Measurements from ENCODE around the gene PRKCI. TPM values are rescaled to one million over a fixed set of nuclear protein-coding genes. Genes with fewer than 3 reads are reported as not detected.
"Not testable (repeated sequence)": the region's sequence is repeated elsewhere in the genome, so short reads cannot be mapped to it uniquely, and the experiment has no call there.

Gene PRKCI
- total RNA-seq, 2 donors from 2014 or later, result 21.3 to 27.1 TPM

DNA sequence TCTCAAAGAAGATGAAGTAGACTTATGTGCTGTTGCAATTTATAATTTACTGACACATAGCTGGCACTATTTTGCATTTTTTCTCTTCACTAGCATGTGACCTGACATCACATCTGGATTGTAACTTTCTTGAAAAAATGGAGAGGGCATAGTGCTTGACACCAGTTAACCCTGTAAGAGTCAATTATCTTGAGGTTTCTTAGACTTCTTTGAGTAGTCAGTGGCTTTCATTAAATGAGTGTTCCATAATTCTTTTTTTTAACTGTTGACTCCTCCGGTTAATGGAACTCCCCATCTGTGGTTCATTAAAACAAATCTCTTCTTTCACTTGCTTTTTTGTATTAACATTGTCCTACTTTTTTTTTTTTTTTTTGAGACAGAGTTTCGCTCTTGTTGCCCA is 16.9 kb upstream of the PRKCI start:
- H3K27ac Mint-ChIP-seq, result no peak overlapping the region
- peaks cover 4% of the 10 kb centered on the region for H3K4me1 Mint-ChIP-seq
- peak; percentile 53 for ATAC-seq (replicated peaks)
- no peaks in the 10 kb centered on the region for H3K36me3 Mint-ChIP-seq (ENCODE audit: low read depth)
- H3K4me3 Mint-ChIP-seq, result no peak overlapping the region
- H3K9me3 Mint-ChIP-seq, result no peaks in the 10 kb centered on the region
- H3K27me3 Mint-ChIP-seq, result peaks cover 16% of the 10 kb centered on the region

DNA sequence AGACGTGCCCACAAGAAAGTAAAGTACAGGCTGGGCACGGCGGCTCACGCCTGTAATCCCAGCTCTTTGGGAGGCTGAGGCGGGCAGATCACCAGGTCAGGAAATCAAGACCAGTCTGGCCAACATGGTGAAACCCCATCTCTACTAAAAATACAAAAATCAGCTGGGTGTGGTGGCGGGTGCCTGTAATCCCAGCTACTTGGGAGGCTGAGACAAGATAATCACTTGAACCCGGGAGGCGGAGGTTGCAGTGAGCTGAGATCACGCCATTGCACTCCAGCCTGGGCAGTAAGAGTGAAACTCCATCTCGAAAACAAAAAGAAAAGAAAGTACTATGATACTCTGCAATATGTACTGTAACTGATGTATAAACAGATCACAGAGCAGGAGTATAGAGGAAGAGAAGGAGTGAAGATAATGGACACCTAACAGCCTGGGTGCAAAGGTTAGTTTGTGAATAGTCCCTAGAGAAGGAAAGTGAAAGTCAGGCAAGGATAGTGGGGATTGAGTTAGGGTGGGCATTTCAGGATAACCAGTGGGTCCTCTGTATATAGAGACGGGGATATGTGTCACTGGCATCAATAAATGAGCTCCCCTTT is 16.0 kb upstream of the PRKCI start:
- not testable (repeated sequence) for H3K4me1 Mint-ChIP-seq; H3K36me3 Mint-ChIP-seq (ENCODE audit: low read depth); H3K4me3 Mint-ChIP-seq; ATAC-seq (replicated peaks); H3K27ac Mint-ChIP-seq; H3K9me3 Mint-ChIP-seq
- H3K27me3 Mint-ChIP-seq, result peaks cover 13% of the 10 kb centered on the region

GRCh38 chr3:170207717-170208116 is 14.5 kb upstream of the PRKCI start:
- Mint-ChIP-seq H3K9me3 (no peaks in the 10 kb centered on the region), H3K36me3 (ENCODE audit: low read depth) (no peaks in the 10 kb centered on the region), H3K4me3 (no peak overlapping the region), H3K27me3 (peaks cover 13% of the 10 kb centered on the region), H3K27ac (no peak overlapping the region), H3K4me1 (peaks cover 4% of the 10 kb centered on the region)
- no peak for ATAC-seq (replicated peaks)

DNA sequence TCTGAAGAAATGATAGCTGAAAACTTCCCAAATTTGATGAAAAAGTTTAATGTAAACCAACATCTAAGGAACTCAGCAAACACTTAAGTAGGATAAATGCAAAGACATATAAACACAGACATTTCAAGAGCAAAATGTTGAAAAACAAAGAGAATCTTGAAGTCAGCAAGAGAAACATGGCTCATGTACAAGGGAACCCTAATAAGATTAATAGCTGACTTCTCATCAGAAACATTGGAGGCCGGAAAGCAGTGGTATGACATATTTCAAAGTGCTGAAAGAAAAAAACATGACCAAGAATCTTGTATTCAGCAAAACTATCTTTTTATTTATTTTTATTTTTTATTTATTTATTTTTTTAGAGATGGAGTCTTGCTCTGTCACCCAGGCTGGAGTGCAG is 10.6 kb upstream of the PRKCI start:
- no peak for ATAC-seq (replicated peaks)
- Mint-ChIP-seq H3K27ac (no peak overlapping the region), H3K4me1 (no peaks in the 10 kb centered on the region), H3K36me3 (ENCODE audit: low read depth) (no peaks in the 10 kb centered on the region), H3K4me3 (no peak overlapping the region), H3K27me3 (peaks cover 4% of the 10 kb centered on the region), H3K9me3 (no peaks in the 10 kb centered on the region)

DNA sequence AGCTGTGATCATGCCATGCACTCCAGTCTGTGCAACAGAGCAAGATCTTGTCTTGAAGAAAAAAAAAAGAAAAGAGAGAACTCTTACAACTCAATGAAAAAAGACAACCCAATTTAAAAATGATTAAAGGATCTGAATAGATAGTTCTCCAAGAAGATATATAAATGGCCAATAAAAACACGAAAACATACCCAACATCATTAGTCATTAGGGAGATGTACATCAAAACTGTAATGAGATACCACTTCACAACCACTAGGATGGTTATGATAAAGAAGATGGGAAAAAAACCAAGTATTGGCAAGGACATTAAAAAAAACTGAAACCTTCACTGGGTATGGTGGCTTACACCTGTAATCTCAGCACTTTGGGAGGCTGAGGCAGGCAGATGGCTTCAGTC is 2.4 kb upstream of the PRKCI start:
- ATAC-seq (replicated peaks), result no peak
- no peak overlapping the region for H3K4me3 Mint-ChIP-seq
- H3K9me3 Mint-ChIP-seq, result no peaks in the 10 kb centered on the region
- H3K36me3 Mint-ChIP-seq (ENCODE audit: low read depth), result no peaks in the 10 kb centered on the region
- H3K27ac Mint-ChIP-seq, result peak overlapping the region; percentile 48
- H3K27me3 Mint-ChIP-seq, result no peaks in the 10 kb centered on the region
- H3K4me1 Mint-ChIP-seq, result peaks cover 12% of the 10 kb centered on the region

DNA sequence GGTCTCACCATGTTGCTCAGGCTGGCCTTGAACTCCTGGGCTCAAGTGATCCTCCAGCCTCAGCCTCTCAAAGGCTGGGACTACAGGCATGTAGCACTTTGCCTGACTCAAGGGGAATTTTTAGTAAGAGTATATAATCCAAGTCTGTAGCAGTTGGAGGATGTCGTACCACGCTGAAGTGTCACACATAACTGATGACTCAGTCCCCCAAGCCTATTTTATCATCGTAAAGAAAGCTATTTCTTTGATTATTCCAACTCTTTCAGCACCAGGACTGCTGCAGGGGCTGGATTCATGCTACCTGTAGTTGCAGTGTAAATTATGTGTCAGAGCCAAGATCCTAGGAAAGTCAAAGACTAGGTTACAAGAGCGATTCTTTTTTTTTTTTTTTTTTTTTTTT is 1.4 kb upstream of the PRKCI start:
- peak overlapping the region; percentile 52 for H3K27ac Mint-ChIP-seq
- no peaks in the 10 kb centered on the region for H3K9me3 Mint-ChIP-seq
- peaks cover 17% of the 10 kb centered on the region for H3K4me1 Mint-ChIP-seq
- H3K36me3 Mint-ChIP-seq (ENCODE audit: low read depth), result no peaks in the 10 kb centered on the region
- H3K4me3 Mint-ChIP-seq, result peak overlapping the region; percentile 95
- no peak for ATAC-seq (replicated peaks)
- no peaks in the 10 kb centered on the region for H3K27me3 Mint-ChIP-seq

DNA sequence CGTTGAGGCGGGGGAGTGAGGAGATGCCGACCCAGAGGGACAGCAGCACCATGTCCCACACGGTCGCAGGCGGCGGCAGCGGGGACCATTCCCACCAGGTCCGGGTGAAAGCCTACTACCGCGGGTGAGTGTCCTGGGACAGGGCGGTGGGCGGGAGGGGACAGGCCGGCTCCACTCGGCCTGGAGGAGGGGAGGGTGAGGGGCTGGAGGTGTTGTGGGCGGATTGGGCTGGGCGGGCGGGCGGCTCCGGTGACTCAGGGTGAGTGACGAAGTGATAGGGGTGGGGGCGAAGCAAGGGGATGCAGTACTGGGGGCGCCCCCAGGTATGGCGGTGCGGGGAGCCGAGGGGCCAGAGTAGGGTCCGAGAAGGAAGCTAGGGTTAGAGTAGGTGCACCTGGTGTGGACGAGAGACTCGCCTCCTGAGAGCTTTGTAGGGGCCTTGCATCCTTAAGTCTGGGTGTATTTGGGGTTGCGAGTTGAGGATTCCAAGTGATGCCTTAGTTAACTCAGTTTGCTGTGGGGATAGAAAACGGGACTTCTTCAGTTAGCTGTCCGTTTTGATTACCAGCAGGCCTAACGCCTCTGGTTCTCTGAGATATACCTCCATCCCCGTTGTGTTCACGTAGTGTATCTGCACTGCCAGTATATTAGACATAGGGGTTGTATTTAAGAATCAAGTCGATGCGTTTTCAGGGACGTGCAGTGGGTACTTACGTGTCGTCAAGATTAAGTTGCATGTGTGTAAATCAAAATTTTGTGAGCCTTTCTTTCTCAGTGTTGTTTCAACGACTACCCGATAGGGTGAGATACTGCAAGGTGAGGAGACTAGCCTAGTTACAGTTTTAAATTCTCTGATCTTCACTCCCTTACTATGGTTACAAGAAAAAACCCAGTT is 670 bp downstream of the PRKCI start:
- H3K27ac Mint-ChIP-seq, result peak overlapping the region; percentile 97
- no peaks in the 10 kb centered on the region for H3K9me3 Mint-ChIP-seq
- H3K36me3 Mint-ChIP-seq (ENCODE audit: low read depth), result no peaks in the 10 kb centered on the region
- peaks cover 17% of the 10 kb centered on the region for H3K4me1 Mint-ChIP-seq
- peak; percentile 55 for ATAC-seq (replicated peaks)
- H3K4me3 Mint-ChIP-seq, result peak overlapping the region; percentile 95
- H3K27me3 Mint-ChIP-seq, result no peaks in the 10 kb centered on the region

- Mint-ChIP-seq H3K4me1 (peaks cover 17% of the 10 kb centered on the region), H3K36me3 (ENCODE audit: low read depth) (no peaks in the 10 kb centered on the region)
- no peak for ATAC-seq (replicated peaks)
These were observed 2.9 kb downstream of the PRKCI start for GRCh38 chr3:170225166-170225565.

GRCh38 chr3:170226426-170226960 is 4.3 kb downstream of the PRKCI start:
- Mint-ChIP-seq H3K36me3 (ENCODE audit: low read depth) (no peaks in the 10 kb centered on the region), H3K4me1 (peaks cover 14% of the 10 kb centered on the region), H3K27me3 (no peaks in the 10 kb centered on the region), H3K4me3 (no peak overlapping the region), H3K9me3 (no peaks in the 10 kb centered on the region), H3K27ac (no peak overlapping the region)
- ATAC-seq (replicated peaks), result no peak

More at GRCh38 chr3:170225166-170225565, 2.9 kb downstream of the PRKCI start:
- H3K9me3 Mint-ChIP-seq, result no peaks in the 10 kb centered on the region
- peak overlapping the region; percentile 44 for H3K27ac Mint-ChIP-seq
- no peaks in the 10 kb centered on the region for H3K27me3 Mint-ChIP-seq
- peak overlapping the region; percentile 7 for H3K4me3 Mint-ChIP-seq

GRCh38 chr3:170228093-170228766 is 6.0 kb downstream of the PRKCI start:
- H3K27ac Mint-ChIP-seq, result no peak overlapping the region
- no peaks in the 10 kb centered on the region for H3K36me3 Mint-ChIP-seq (ENCODE audit: low read depth)
- ATAC-seq (replicated peaks), result no peak
- no peaks in the 10 kb centered on the region for H3K27me3 Mint-ChIP-seq
- H3K4me1 Mint-ChIP-seq, result peaks cover 11% of the 10 kb centered on the region
- H3K4me3 Mint-ChIP-seq, result no peak overlapping the region
- no peaks in the 10 kb centered on the region for H3K9me3 Mint-ChIP-seq

DNA sequence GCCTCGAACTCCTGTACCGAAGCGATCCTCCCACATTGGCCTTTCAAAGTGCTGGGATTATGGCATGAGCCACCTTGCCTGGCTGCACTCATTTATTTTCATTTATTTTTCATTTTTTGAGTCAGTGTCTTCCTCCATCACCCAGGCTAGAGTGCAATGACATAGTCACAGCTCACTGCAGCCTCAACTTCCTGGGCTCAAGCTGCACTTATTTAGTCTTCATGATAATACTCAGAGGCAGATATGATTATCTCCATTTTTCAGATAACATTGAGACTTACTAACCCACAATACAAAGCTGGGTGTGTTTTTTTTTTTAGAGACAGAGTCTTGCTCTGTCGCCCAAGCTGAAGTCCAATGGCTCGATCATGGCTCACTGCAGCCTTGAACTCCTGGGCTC is 10.0 kb downstream of the PRKCI start:
- Mint-ChIP-seq H3K4me1 (no peaks in the 10 kb centered on the region), H3K27me3 (no peaks in the 10 kb centered on the region), H3K9me3 (no peaks in the 10 kb centered on the region), H3K4me3 (no peak overlapping the region), H3K27ac (no peak overlapping the region), H3K36me3 (ENCODE audit: low read depth) (peaks cover 25% of the 10 kb centered on the region)
- ATAC-seq (replicated peaks), result no peak

- H3K4me1 Mint-ChIP-seq, result no peaks in the 10 kb centered on the region
- H3K27me3 Mint-ChIP-seq, result no peaks in the 10 kb centered on the region
- no peak overlapping the region for H3K27ac Mint-ChIP-seq
- H3K4me3 Mint-ChIP-seq, result no peak overlapping the region
- ATAC-seq (replicated peaks), result no peak
- H3K9me3 Mint-ChIP-seq, result no peaks in the 10 kb centered on the region
- H3K36me3 Mint-ChIP-seq (ENCODE audit: low read depth), result peaks cover 33% of the 10 kb centered on the region
These were observed 11.3 kb downstream of the PRKCI start for GRCh38 chr3:170233530-170233929.

- Mint-ChIP-seq H3K27me3 (no peaks in the 10 kb centered on the region), H3K9me3 (no peaks in the 10 kb centered on the region), H3K4me1 (no peaks in the 10 kb centered on the region), H3K4me3 (no peak overlapping the region), H3K27ac (no peak overlapping the region), H3K36me3 (ENCODE audit: low read depth) (peaks cover 54% of the 10 kb centered on the region)
- ATAC-seq (replicated peaks), result no peak
These were observed 17.9 kb downstream of the PRKCI start for GRCh38 chr3:170240142-170240541.

DNA sequence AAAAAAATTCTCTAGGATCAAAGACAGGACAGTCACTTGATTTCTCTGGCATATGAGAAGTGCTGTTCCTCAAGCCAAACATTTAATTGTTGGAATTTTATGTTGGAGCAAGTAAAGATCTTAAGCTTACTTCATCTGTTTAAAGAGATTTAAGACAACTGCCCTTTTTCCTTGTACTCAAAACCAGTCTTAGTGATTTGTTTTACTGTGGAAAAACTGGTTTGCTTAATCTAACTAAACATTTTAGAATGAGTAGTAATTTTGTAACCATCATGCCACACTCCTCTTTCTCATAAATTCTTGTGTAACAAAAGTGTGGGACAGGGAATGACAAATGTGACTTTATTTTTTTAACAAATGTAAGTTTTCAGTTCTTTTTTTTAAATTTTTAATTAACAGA is 18.4 kb downstream of the PRKCI start:
- no peak for ATAC-seq (replicated peaks)
- Mint-ChIP-seq H3K36me3 (ENCODE audit: low read depth) (peaks cover 49% of the 10 kb centered on the region), H3K27ac (no peak overlapping the region), H3K4me1 (no peaks in the 10 kb centered on the region), H3K9me3 (no peaks in the 10 kb centered on the region), H3K27me3 (no peaks in the 10 kb centered on the region), H3K4me3 (no peak overlapping the region)

Data from activated T-helper 17 cell treated with anti-CD3 and anti-CD28 coated beads, Interleukin-2, amount 50 U/mL, for 72 hours (primary cell).